Liver (tissue), 9 donors: Measurements from ENCODE around the gene JAGN1. TPM values are rescaled to one million over a fixed set of nuclear protein-coding genes. Genes with fewer than 3 reads are reported as not detected.

Source experiments
- DNase-seq: peaks from one replicate; pipeline ENCODE4 v3.0.0-alpha.2; 2017; ENCODE audit warnings: low spot score
- H3K27ac ChIP-seq, 2 donors: one replicate each; pipeline ENCODE4 v1.7.0; 2013; ENCODE audit warnings: inconsistent platforms in 2 of 2, low read length in 2 of 2, control low read depth in 1 of 2, low read depth in 1 of 2, mild to moderate bottlenecking in 1 of 2
- H3K27me3 ChIP-seq, 4 donors: one replicate each; pipeline versions ENCODE4 v1.6.1 to v1.7.0; 2013; ENCODE audit warnings: low read length in 3 of 4, inconsistent platforms in 1 of 4, mild to moderate bottlenecking in 1 of 4, moderate library complexity in 1 of 4; ENCODE audit not compliant: control insufficient read depth in 4 of 4, insufficient read depth in 4 of 4
- H3K36me3 ChIP-seq, 4 donors: one replicate each; pipeline versions ENCODE4 v1.6.1 to v1.7.0; 2013; ENCODE audit warnings: low read length in 3 of 4, mild to moderate bottlenecking in 3 of 4, low read depth in 1 of 4, moderate library complexity in 1 of 4; ENCODE audit not compliant: control insufficient read depth in 4 of 4, insufficient read depth in 3 of 4
- H3K4me1 ChIP-seq, 4 donors: one replicate each; pipeline versions ENCODE4 v1.6.1 to v1.7.0; 2013; ENCODE audit warnings: low read length in 3 of 4, mild to moderate bottlenecking in 3 of 4, moderate library complexity in 1 of 4; ENCODE audit not compliant: control insufficient read depth in 4 of 4, insufficient read depth in 4 of 4
- H3K4me3 ChIP-seq, 3 donors: one replicate each; pipeline versions ENCODE4 v1.6.1 to v1.7.0; 2013; ENCODE audit warnings: low read length in 3 of 3, control low read depth in 1 of 3, low read depth in 1 of 3, mild to moderate bottlenecking in 1 of 3
- H3K9ac ChIP-seq, 2 donors: one replicate each; pipeline ENCODE4 v1.7.0; 2013; ENCODE audit warnings: low read length in 2 of 2, mild to moderate bottlenecking in 2 of 2, moderate library complexity in 2 of 2, control low read depth in 1 of 2, low read depth in 1 of 2
- H3K9me3 ChIP-seq, 4 donors: one replicate each; pipeline versions ENCODE4 v1.6.1 to v1.7.0; 2013; ENCODE audit warnings: low read length in 3 of 4; ENCODE audit not compliant: control insufficient read depth in 4 of 4
- EGR1 ChIP-seq, 2 donors: IDR thresholded peaks; 2 replicates each; pipeline ENCODE4 v1.6.1; 2016 to 2018; ENCODE audit warnings: antibody characterized with exemption in 2 of 2, low read depth in 2 of 2
- FOXA1 ChIP-seq: IDR thresholded peaks from 2 replicates; pipeline ENCODE4 v1.6.1; 2016; ENCODE audit warnings: antibody characterized with exemption
- FOXA2 ChIP-seq: IDR thresholded peaks from 2 replicates; pipeline ENCODE4 v1.6.1; 2016; ENCODE audit warnings: antibody characterized with exemption
- GABPA ChIP-seq, 2 donors: IDR thresholded peaks in 1 of 2; conservative IDR thresholded peaks in 1 of 2; 2 replicates each; pipeline ENCODE4 v1.6.1; 2016; ENCODE audit warnings: antibody characterized with exemption in 2 of 2, mild to moderate bottlenecking in 1 of 2, moderate library complexity in 1 of 2
- HNF4A ChIP-seq, 2 donors: conservative IDR thresholded peaks; 2 replicates each; pipeline ENCODE4 v1.6.1; 2016; ENCODE audit warnings: antibody characterized with exemption in 2 of 2, mild to moderate bottlenecking in 2 of 2
- HNF4G ChIP-seq: IDR thresholded peaks from 2 replicates; pipeline ENCODE4 v1.6.1; 2016; ENCODE audit warnings: antibody characterized with exemption
- JUND ChIP-seq, 2 donors: IDR thresholded peaks; 2 replicates each; pipeline ENCODE4 v1.6.1; 2016; ENCODE audit warnings: antibody characterized with exemption in 2 of 2
- MAX ChIP-seq: IDR thresholded peaks from 2 replicates; pipeline ENCODE4 v1.6.1; 2016; ENCODE audit warnings: antibody characterized with exemption
- NR2F2 ChIP-seq: IDR thresholded peaks from 2 replicates; pipeline ENCODE4 v1.6.1; 2016; ENCODE audit warnings: antibody characterized with exemption
- RAD21 ChIP-seq, 2 donors: IDR thresholded peaks; 2 replicates each; pipeline ENCODE4 v1.6.1; 2016; ENCODE audit warnings: antibody characterized with exemption in 2 of 2, mild to moderate bottlenecking in 2 of 2
- RXRA ChIP-seq, 2 donors: IDR thresholded peaks; 2 replicates each; pipeline ENCODE4 v1.6.1; 2017 to 2018; ENCODE audit warnings: antibody characterized with exemption in 2 of 2, mild to moderate bottlenecking in 1 of 2
- SP1 ChIP-seq: IDR thresholded peaks from 2 replicates; pipeline ENCODE4 v1.6.1; 2018; ENCODE audit warnings: antibody characterized with exemption, mild to moderate bottlenecking
- YY1 ChIP-seq: IDR thresholded peaks from 2 replicates; pipeline ENCODE4 v1.6.1; 2016; ENCODE audit warnings: antibody characterized with exemption, mild to moderate bottlenecking
- ZBTB33 ChIP-seq: IDR thresholded peaks from 2 replicates; pipeline ENCODE4 v1.6.1; 2016; ENCODE audit warnings: antibody characterized with exemption
- WGBS: extraction: QIAGEN DNeasy Blood & Tissue Kit; methylation state at CpG from one replicate; pipeline ENCODE4 v1.1.7; 2013; 5-methylcytosine and 5-hydroxymethylcytosine counted together
- polyA plus RNA-seq, 2 donors: library from polyadenylated mRNA; stranded (reverse) in 1 of 2; unstranded in 1 of 2; fragments of 200-250 nt in 1 of 2; fragments of >200 nt in 1 of 2; fragmentation: Nextera tagmentation in 1 of 2; extraction: Ambion mirVana in 1 of 2; gene quantifications; one replicate each; pipeline versions ENCODE4 v1.2.1 to v1.2.3, GENCODE V29; 2013 to 2015
- total RNA-seq, 2 donors: library from RNA; depleted of rRNA; stranded (reverse); fragments of >200 nt; gene quantifications; one replicate each; pipeline ENCODE4 v1.2.3, GENCODE V29; 2014
- TF ChIP-seq, protein P1 (sequence below): IDR thresholded peaks from 2 replicates; pipeline ENCODE4 v1.6.1; 2016; ENCODE audit warnings: antibody characterized with exemption, mild to moderate bottlenecking
- TF ChIP-seq, protein P2 (sequence below): fragments of 150-350 bp; IDR thresholded peaks from 2 replicates; pipeline ENCODE4 v1.5.1; 2017; ENCODE audit warnings: improper control_type of control experiment, low read depth, low read length; ENCODE audit not compliant: missing input control
- donor health status: healthy.
- donor health status: healthy.
- donor health status: healthy.
- donor health status: healthy.
- donor health status: healthy.

The JAGN1 gene
- total and polyA plus RNA-seq, 4 donors, result 18.0 to 46.8 (median 30.6) TPM

DNA sequence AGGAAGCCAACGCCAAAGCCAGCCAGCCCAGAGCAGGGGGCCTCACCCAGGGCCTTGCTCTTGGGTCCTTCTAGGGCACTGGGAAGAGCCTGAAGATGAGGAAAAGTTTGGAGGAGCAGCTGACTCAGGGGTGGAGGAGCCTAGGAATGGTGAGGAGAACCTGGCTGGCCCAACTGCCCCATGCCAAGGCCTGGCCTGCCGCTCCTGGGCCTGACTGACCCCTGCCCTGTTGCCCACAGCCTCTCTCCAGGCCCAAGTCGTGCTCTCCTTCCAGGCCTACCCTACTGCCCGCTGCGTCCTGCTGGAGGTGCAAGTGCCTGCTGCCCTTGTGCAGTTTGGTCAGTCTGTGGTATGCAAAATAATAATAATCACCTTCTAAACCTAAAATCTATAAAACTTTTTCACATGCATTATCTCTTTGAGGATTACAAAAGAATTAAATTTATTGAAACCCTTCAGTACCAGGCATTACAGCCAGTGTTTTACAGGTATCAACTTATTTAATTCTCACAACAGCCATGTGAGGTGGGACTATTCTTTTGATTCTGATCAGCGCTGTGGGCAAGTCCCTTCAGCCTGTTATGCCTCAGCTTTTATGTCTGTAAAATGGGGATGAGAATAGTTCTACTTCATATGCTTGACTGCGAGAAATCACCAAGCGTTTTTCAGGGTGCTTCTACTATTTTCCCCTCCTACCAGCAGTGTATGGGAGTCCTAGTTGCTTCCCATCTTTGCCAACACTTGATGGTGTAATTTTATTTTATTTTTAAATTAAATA is 28.0 kb downstream of the JAGN1 start:
- peak overlapping the region in 1 of 2 donors; percentile 77 for H3K9ac ChIP-seq
- peaks cover 19 to 50% (median 38%) of the 10 kb centered on the region in 4 donors for H3K4me1 ChIP-seq

More for the DNA sequence above, 28.0 kb downstream of the JAGN1 start:
- 82% methylated on average over 8 of the region's 8 CpGs for WGBS
- no peaks in the 10 kb centered on the region for H3K9me3 ChIP-seq
- no peak for DNase-seq
- H3K4me3 ChIP-seq, result peak overlapping the region in 1 of 3 donors; percentile 32
- H3K27me3 ChIP-seq, result no peaks in the 10 kb centered on the region
- H3K36me3 ChIP-seq, result peaks cover 0 to 10% (median 4%) of the 10 kb centered on the region in 4 donors
- peak overlapping the region; percentile 75 to 79 for H3K27ac ChIP-seq
- TF ChIP-seq ZBTB33 (no peak), EGR1 (IDR thresholded peaks at IDR 0.05; ENCODE audit: low read depth in 2 of 2) (no peak), MAX (no peak), HNF4G (no peak), GABPA (IDR thresholded peaks at IDR 0.05 in 1 of 2, conservative IDR thresholded peaks at IDR 0.05 in 1 of 2) (no peak), YY1 (no peak), RXRA (IDR thresholded peaks at IDR 0.05) (no peak), NR2F2 (no peak), SP1 (no peak), FOXA1 (no peak), FOXA2 (no peak), RAD21 (IDR thresholded peaks at IDR 0.05) (no peak), HNF4A (conservative IDR thresholded peaks at IDR 0.05) (no peak), JUND (IDR thresholded peaks at IDR 0.05) (no peak)
- TF ChIP-seq, protein P1, sequence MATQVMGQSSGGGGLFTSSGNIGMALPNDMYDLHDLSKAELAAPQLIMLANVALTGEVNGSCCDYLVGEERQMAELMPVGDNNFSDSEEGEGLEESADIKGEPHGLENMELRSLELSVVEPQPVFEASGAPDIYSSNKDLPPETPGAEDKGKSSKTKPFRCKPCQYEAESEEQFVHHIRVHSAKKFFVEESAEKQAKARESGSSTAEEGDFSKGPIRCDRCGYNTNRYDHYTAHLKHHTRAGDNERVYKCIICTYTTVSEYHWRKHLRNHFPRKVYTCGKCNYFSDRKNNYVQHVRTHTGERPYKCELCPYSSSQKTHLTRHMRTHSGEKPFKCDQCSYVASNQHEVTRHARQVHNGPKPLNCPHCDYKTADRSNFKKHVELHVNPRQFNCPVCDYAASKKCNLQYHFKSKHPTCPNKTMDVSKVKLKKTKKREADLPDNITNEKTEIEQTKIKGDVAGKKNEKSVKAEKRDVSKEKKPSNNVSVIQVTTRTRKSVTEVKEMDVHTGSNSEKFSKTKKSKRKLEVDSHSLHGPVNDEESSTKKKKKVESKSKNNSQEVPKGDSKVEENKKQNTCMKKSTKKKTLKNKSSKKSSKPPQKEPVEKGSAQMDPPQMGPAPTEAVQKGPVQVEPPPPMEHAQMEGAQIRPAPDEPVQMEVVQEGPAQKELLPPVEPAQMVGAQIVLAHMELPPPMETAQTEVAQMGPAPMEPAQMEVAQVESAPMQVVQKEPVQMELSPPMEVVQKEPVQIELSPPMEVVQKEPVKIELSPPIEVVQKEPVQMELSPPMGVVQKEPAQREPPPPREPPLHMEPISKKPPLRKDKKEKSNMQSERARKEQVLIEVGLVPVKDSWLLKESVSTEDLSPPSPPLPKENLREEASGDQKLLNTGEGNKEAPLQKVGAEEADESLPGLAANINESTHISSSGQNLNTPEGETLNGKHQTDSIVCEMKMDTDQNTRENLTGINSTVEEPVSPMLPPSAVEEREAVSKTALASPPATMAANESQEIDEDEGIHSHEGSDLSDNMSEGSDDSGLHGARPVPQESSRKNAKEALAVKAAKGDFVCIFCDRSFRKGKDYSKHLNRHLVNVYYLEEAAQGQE, result no peak
- TF ChIP-seq, protein P2, sequence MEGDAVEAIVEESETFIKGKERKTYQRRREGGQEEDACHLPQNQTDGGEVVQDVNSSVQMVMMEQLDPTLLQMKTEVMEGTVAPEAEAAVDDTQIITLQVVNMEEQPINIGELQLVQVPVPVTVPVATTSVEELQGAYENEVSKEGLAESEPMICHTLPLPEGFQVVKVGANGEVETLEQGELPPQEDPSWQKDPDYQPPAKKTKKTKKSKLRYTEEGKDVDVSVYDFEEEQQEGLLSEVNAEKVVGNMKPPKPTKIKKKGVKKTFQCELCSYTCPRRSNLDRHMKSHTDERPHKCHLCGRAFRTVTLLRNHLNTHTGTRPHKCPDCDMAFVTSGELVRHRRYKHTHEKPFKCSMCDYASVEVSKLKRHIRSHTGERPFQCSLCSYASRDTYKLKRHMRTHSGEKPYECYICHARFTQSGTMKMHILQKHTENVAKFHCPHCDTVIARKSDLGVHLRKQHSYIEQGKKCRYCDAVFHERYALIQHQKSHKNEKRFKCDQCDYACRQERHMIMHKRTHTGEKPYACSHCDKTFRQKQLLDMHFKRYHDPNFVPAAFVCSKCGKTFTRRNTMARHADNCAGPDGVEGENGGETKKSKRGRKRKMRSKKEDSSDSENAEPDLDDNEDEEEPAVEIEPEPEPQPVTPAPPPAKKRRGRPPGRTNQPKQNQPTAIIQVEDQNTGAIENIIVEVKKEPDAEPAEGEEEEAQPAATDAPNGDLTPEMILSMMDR, result no peak
